Heart right ventricle (tissue), 16 donors: Measurements from ENCODE around the gene FKBP6. TPM values are rescaled to one million over a fixed set of nuclear protein-coding genes. Genes with fewer than 3 reads are reported as not detected.

Experiments used
- ATAC-seq, 8 donors: fragments of 200-7000 bp; cut with Tn5 transposase; one replicate each; pipeline ENCODE4 v1.9.1; 2020; ENCODE audit warnings: mild to moderate bottlenecking in 8 of 8, moderate library complexity in 8 of 8, moderate number of reproducible peaks in 1 of 8
- DNase-seq, 2 donors: peaks; one replicate each; pipeline ENCODE4 v3.0.0-alpha.2; 2020
- H3K27ac ChIP-seq, 10 donors: fragments of 200-600 bp; sonication (generic) in 2 of 10; one replicate each; pipeline versions ENCODE4 v1.5.0 to v1.8.0; 2020 to 2022; ENCODE audit warnings: mild to moderate bottlenecking in 3 of 10
- H3K27me3 ChIP-seq, 7 donors: fragments of 200-600 bp; one replicate each; pipeline ENCODE4 v1.8.0; 2021 to 2022; ENCODE audit warnings: mild to moderate bottlenecking in 2 of 7
- H3K36me3 ChIP-seq, 9 donors: fragments of 200-600 bp; sonication (generic) in 1 of 9; one replicate each; pipeline versions ENCODE4 v1.5.0 to v1.8.0; 2020 to 2022; ENCODE audit warnings: mild to moderate bottlenecking in 2 of 9
- H3K4me1 ChIP-seq, 9 donors: fragments of 200-600 bp; sonication (generic) in 1 of 9; one replicate each; pipeline versions ENCODE4 v1.5.0 to v1.8.0; 2020 to 2022; ENCODE audit warnings: mild to moderate bottlenecking in 4 of 9
- H3K4me3 ChIP-seq, 10 donors: fragments of 200-600 bp; sonication (generic) in 2 of 10; one replicate each; pipeline versions ENCODE4 v1.5.0 to v1.8.0; 2020 to 2022; ENCODE audit warnings: mild to moderate bottlenecking in 7 of 10, moderate library complexity in 2 of 10
- H3K9me3 ChIP-seq, 11 donors: fragments of 200-600 bp in 10 of 11; sonication (generic) in 2 of 11; one replicate each; pipeline versions ENCODE4 v1.5.0 to v1.8.0; 2013 to 2022; ENCODE audit warnings: mild to moderate bottlenecking in 2 of 11, control low read depth in 1 of 11, moderate library complexity in 1 of 11
- WGBS, 2 donors: extraction: QIAGEN DNeasy Blood & Tissue Kit; methylation state at CpG; one replicate each; pipeline ENCODE4 v1.1.7; 2013; ENCODE audit warnings: inconsistent platforms in 1 of 2; 5-methylcytosine and 5-hydroxymethylcytosine counted together
- intact Hi-C, 10 donors: fragments of 100-400 bp; cut with DNase I; formaldehyde crosslinking; loops; one replicate each; pipeline versions ENCODE4 v1.11.1 to v1.14.2; 2022
- polyA plus RNA-seq, 2 donors: library from polyadenylated mRNA; stranded (reverse); fragments of 200-250 nt; gene quantifications; one replicate each; pipeline ENCODE4 v1.2.3, GENCODE V29; 2013
- total RNA-seq, 10 donors: library from RNA; stranded (reverse); fragmentation: NEBNext Ultra II Directional in 3 of 10; extraction: Animal tissue kit (Norgen Biotek cat#: 25700) in 3 of 10; gene quantifications; one replicate each; pipeline versions ENCODE4 v1.2.1 to v1.2.4, GENCODE V29; 2021 to 2023
- TF ChIP-seq, protein P1 (sequence below), 9 donors: fragments of 200-600 bp; sonication (generic) in 2 of 9; IDR thresholded peaks; one replicate each; pipeline versions ENCODE4 v1.5.0 to v1.8.0; 2021 to 2022; ENCODE audit warnings: antibody characterized with exemption in 9 of 9, mild to moderate bottlenecking in 5 of 9, moderate library complexity in 1 of 9
- donor health status: Arrhythmogenic right ventricular cardiomyopathy.
- donor health status: ischemic (EF 13 %, LVEDD 7.1; RV severe dilation, severe dysfunction).
- donor health status: healthy with polysubstance abuse.
- donor health status: DM: no; HTN: yes; CAD: no.
- donor health status: DM: no; HTN: no; CAD: no.
- donor health status: ischemic (EF 25% LVEDD 6.9; RV normal size, moderate dysfunction).
- donor health status: ischemic (EF 25% LVEDD 5.7; RV mildly dilated, moderate dysfunction).
- donor health status: healthy.
- donor health status: DM: yes; HTN: yes; CAD: no.
- donor health status: Ischemic cardiomyopathy.
- donor health status: ischemic (EF 35%, LVEDD 5.7; RV mildly dilated, moderate dysfunction).
- donor health status: nonischemic (EF 11% LVEDD 7.7; RV severe dilation, severe dysfunction).
- donor health status: DM: yes; HTN: yes; CAD: no.
- donor health status: PGD.
- donor health status: ischemic (EF 29% LVEDD 5.4; RV normal size, mild dysfunction).
- donor health status: nonischemic (EF 23%, LVEDD 6.1; RV moderate dilation, normal function).

FKBP6 gene
- total and polyA plus RNA-seq, 12 donors, result not detected

- DNase-seq, result no peak
- no peaks in the 10 kb centered on the region for H3K4me1 ChIP-seq
- peaks cover 0 to 48% (median 25%) of the 10 kb centered on the region in 11 donors for H3K9me3 ChIP-seq
- H3K27me3 ChIP-seq, result peaks cover under 1 to 29% (median 14%) of the 10 kb centered on the region in 7 donors
- no peak overlapping the region for H3K27ac ChIP-seq
- TF ChIP-seq, protein P1, sequence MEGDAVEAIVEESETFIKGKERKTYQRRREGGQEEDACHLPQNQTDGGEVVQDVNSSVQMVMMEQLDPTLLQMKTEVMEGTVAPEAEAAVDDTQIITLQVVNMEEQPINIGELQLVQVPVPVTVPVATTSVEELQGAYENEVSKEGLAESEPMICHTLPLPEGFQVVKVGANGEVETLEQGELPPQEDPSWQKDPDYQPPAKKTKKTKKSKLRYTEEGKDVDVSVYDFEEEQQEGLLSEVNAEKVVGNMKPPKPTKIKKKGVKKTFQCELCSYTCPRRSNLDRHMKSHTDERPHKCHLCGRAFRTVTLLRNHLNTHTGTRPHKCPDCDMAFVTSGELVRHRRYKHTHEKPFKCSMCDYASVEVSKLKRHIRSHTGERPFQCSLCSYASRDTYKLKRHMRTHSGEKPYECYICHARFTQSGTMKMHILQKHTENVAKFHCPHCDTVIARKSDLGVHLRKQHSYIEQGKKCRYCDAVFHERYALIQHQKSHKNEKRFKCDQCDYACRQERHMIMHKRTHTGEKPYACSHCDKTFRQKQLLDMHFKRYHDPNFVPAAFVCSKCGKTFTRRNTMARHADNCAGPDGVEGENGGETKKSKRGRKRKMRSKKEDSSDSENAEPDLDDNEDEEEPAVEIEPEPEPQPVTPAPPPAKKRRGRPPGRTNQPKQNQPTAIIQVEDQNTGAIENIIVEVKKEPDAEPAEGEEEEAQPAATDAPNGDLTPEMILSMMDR (IDR thresholded peaks at IDR 0.05), result no peak
- 89% methylated on average over 4 of the region's 4 CpGs for WGBS, 2 donors
- H3K36me3 ChIP-seq, result no peaks in the 10 kb centered on the region
- H3K4me3 ChIP-seq, result no peak overlapping the region
- ATAC-seq, result no peak
- intact Hi-C loops, result no loop called here
These were observed 55.1 kb downstream of the FKBP6 start for GRCh38 chr7:73382934-73383503.

DNA sequence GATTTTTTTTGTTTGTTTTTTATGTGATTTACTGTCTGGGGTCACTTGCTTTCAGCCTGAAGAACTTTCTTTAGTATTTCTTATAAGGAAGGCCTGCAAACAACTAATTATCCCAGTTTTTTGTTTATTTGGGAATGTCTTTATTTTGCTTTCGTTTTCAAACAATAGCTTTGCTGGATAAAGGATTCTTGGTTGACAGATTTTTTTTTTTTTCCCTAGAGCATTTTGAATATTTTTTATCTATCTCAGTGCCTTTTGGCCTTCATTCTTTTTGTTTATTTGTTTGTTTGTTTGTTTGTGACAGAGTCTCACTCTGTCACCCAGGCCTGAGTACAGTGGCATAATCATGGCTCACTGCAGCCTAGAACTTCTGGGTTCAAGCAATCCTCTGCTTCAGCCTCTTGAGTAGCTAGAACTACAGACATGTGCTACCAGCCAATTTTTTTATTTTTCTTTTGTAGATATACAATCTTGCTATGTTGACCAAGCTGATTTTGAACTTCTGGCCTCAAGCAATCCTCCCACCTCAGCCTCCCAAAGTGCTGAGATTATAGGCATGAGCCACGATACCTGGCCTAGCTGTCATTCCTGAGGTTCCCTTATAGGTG, 59.4 kb downstream of the FKBP6 start:
- H3K36me3 ChIP-seq, result no peaks in the 10 kb centered on the region
- 64 to 69% methylated on average over 2 of the region's 2 CpGs for WGBS, 2 donors
- H3K9me3 ChIP-seq, result peaks cover 0 to 70% (median 32%) of the 10 kb centered on the region in 11 donors
- no peak overlapping the region for H3K27ac ChIP-seq
- ATAC-seq, result no peak
- H3K4me3 ChIP-seq, result no peak overlapping the region
- no peaks in the 10 kb centered on the region for H3K27me3 ChIP-seq
- intact Hi-C loops, result no loop called here
- no peaks in the 10 kb centered on the region for H3K4me1 ChIP-seq
- TF ChIP-seq, protein P1 (IDR thresholded peaks at IDR 0.05), result no peak
- no peak for DNase-seq

DNA sequence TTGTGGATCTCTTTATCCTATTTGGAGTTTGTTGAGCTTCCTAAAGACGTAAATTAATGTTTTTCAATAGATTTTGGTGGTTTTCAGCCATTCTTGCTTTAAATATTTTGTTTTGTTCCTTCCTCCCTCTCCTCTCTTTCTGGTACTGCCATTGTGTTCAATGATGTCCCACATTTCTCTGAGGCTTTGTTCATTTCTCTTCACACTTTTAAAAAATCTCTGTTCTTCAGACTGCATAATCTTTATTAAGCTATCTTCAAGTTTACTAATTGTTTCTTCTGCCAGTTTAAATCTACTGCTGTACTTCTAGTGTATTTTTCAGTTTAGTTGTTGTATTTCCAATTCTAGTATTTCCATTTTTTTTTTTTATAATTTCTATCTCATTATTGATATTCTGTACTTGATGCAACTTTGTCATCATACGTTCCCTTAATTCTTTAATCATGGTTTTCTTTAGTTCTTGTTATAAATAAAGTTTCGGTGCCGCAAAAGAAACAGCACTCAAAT, 60.0 kb downstream of the FKBP6 start:
- ATAC-seq (no peak), DNase-seq (no peak)
- H3K4me1 ChIP-seq, result no peaks in the 10 kb centered on the region
- intact Hi-C loops, result no loop called here
- H3K9me3 ChIP-seq, result peaks cover 0 to 65% (median 32%) of the 10 kb centered on the region in 11 donors
- TF ChIP-seq, protein P1 (IDR thresholded peaks at IDR 0.05), result no peak
- H3K27me3 ChIP-seq, result no peaks in the 10 kb centered on the region
- WGBS, 2 donors, result 89 to 90% methylated on average over 4 of the region's 4 CpGs
- H3K4me3 ChIP-seq, result no peak overlapping the region
- no peaks in the 10 kb centered on the region for H3K36me3 ChIP-seq
- H3K27ac ChIP-seq, result no peak overlapping the region

GRCh38 chr7:73391396-73391795, 63.4 kb downstream of the FKBP6 start:
- intact Hi-C loops, result no loop called here
- ATAC-seq (no peak), DNase-seq (no peak)
- H3K27me3 ChIP-seq, result no peaks in the 10 kb centered on the region
- WGBS, 2 donors, result 33 to 37% methylated on average over 2 of the region's 2 CpGs
- H3K27ac ChIP-seq, result no peak overlapping the region
- H3K36me3 ChIP-seq, result no peaks in the 10 kb centered on the region
- H3K4me1 ChIP-seq, result no peaks in the 10 kb centered on the region
- peaks cover 0 to 38% (median 28%) of the 10 kb centered on the region in 11 donors for H3K9me3 ChIP-seq
- TF ChIP-seq, protein P1 (IDR thresholded peaks at IDR 0.05), result no peak
- no peak overlapping the region for H3K4me3 ChIP-seq
